ENCODE results near the gene ECI2. TPM values are rescaled to one million over a fixed set of nuclear protein-coding genes. Genes with fewer than 3 reads are reported as not detected.

ECI2 gene
- total RNA-seq, 4 donors from 2014 or later: 47.8 to 57.4 (median 53.8) TPM

GRCh38 chr6:4176907-4177306, 41.5 kb upstream of the ECI2 start:
- Histone ChIP-seq H3K27ac (no peak overlapping the region), H3K36me3 (no peaks in the 10 kb centered on the region), H3K27me3 (no peaks in the 10 kb centered on the region), H3K4me1 (no peaks in the 10 kb centered on the region), H3K9me3 (no peaks in the 10 kb centered on the region), H3K4me3 (replicated peaks in 1 of 3) (no peak overlapping the region)
- TF ChIP-seq CTCF (IDR thresholded peaks at IDR 0.05) (no peak), POLR2A (IDR thresholded peaks at IDR 0.05) (no peak)
- intact Hi-C loops (cut with DNase I): no loop called here
- DNase-seq: no peak
- WGBS, 2 donors: 84 to 94% methylated on average over 2 of the region's 2 CpGs

- no peak overlapping the region for H3K4me3 ChIP-seq (replicated peaks in 1 of 3)
- 92 to 93% methylated on average over 6 of the region's 6 CpGs for WGBS, 2 donors
- no peaks in the 10 kb centered on the region for H3K27me3 ChIP-seq
- H3K36me3 ChIP-seq: no peaks in the 10 kb centered on the region
- no peak for DNase-seq
- no peak for TF ChIP-seq CTCF (IDR thresholded peaks at IDR 0.05)
- TF ChIP-seq POLR2A (IDR thresholded peaks at IDR 0.05): no peak
- H3K9me3 ChIP-seq: no peaks in the 10 kb centered on the region
- intact Hi-C loops (cut with DNase I): no loop called here
- H3K27ac ChIP-seq: no peak overlapping the region
- H3K4me1 ChIP-seq: no peaks in the 10 kb centered on the region
Observed at GRCh38 chr6:4174042-4174441, 38.7 kb upstream of the ECI2 start.

- Histone ChIP-seq H3K27me3 (no peaks in the 10 kb centered on the region), H3K4me1 (no peaks in the 10 kb centered on the region), H3K36me3 (no peaks in the 10 kb centered on the region), H3K27ac (no peak overlapping the region), H3K9me3 (no peaks in the 10 kb centered on the region), H3K4me3 (replicated peaks in 1 of 3) (no peak overlapping the region)
- DNase-seq: no peak
- intact Hi-C loops (cut with DNase I): no loop called here
- WGBS, 2 donors: 79 to 80% methylated on average over 3 of the region's 3 CpGs
- TF ChIP-seq POLR2A (IDR thresholded peaks at IDR 0.05) (no peak), CTCF (IDR thresholded peaks at IDR 0.05) (no peak)
Observed at GRCh38 chr6:4172368-4172767, 37.0 kb upstream of the ECI2 start.

- no peak for DNase-seq
- intact Hi-C loops (cut with DNase I): no loop called here
- no peak overlapping the region for H3K4me3 ChIP-seq (replicated peaks in 1 of 3)
- TF ChIP-seq CTCF (IDR thresholded peaks at IDR 0.05) (no peak), POLR2A (IDR thresholded peaks at IDR 0.05) (no peak)
- no peak overlapping the region for H3K27ac ChIP-seq
- no peaks in the 10 kb centered on the region for H3K4me1 ChIP-seq
- no peaks in the 10 kb centered on the region for H3K36me3 ChIP-seq
- WGBS, 2 donors: 85 to 90% methylated on average over 3 of the region's 3 CpGs
- no peaks in the 10 kb centered on the region for H3K9me3 ChIP-seq
- no peaks in the 10 kb centered on the region for H3K27me3 ChIP-seq
Observed at GRCh38 chr6:4170297-4170696, 34.9 kb upstream of the ECI2 start.

- Histone ChIP-seq H3K4me3 (replicated peaks in 1 of 3) (no peak overlapping the region), H3K27me3 (no peaks in the 10 kb centered on the region), H3K9me3 (no peaks in the 10 kb centered on the region), H3K4me1 (no peaks in the 10 kb centered on the region), H3K36me3 (no peaks in the 10 kb centered on the region), H3K27ac (no peak overlapping the region)
- intact Hi-C loops (cut with DNase I): no loop called here
- no peak for DNase-seq
- 65 to 68% methylated on average over 8 of the region's 8 CpGs for WGBS, 2 donors
- TF ChIP-seq CTCF (IDR thresholded peaks at IDR 0.05): no peak
- no peak for TF ChIP-seq POLR2A (IDR thresholded peaks at IDR 0.05)
Observed at GRCh38 chr6:4169028-4169789, 33.8 kb upstream of the ECI2 start.

Data from thyroid gland (tissue), 4 donors.